GM21447 (cell line): ENCODE results near the gene CHMP2A.
"Not testable (repeated sequence)": the region's sequence is repeated elsewhere in the genome, so short reads cannot be mapped to it uniquely, and the experiment has no call there.

ENCODE experiments used
- ATAC-seq: cut with Tn5 transposase; IDR thresholded peaks from one replicate; pipeline ENCODE4 v1.9.1; 2021; ENCODE audit not compliant: unreplicated experiment

Gene CHMP2A

DNA sequence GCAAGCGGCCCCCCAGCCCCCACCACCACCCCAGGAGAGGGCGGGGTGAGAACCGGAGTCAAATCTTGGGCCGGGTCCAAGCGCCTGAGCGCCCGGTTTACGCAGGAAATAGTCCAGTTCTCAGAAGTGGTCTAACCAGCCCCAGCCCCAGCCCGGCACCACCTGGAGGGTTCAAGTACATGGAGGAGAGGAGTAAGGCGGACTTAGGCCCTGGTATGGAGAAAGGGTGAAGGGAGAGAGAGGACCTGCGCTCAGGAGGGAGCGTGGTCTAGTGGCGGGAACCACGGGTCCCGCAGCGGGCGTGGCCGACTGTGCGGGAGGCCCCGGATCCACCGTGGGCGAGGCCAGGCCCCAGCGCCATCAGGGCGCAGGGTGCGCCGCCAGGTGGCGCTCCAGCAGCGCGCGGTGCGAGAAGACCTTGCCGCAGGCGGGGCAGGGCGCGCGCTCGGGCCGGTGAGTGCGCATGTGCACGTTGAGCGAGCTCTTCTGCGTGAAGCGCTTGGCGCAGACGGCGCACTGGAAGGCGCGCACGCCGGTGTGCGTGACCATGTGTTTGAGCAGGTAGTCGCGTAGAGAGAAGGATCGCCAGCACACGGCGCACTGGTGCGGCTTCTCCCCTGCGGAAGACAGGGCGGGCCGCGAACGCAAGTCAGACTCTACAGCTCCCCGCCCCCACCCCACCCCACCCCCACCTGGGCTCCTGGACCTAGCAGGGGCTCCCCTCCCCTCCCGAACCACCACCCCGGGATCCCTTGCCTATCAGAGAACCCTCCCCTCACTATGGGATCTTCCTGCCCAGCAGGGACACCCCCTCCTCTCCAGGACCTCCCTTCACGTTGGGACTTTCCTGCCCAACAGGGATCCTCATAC lies 41.0 kb downstream of the CHMP2A start:
- ATAC-seq: peak; percentile 64

DNA sequence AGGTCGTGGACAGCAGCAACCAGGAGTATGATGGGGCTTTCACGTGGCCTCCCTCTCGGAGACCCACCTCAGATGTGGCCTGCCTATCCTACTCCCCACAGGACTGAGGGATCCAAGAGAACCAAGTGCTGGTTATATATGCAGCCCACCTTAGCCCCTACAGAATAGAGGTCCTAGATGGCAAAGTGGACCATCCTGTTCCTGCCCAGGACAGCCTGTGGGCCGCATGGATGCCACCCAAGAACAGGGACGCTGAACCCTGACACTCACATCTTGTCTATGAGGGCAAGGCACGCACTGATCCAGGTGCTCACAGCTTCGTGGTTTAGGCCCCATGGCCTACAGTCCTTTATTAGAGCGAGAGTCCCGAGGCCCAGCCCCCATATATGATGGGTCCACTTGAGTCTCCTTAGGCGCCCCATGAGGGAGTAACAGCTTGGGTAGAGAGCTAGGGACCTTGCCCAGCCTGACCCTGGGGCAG lies 41.7 kb downstream of the CHMP2A start:
- ATAC-seq: no peak

DNA sequence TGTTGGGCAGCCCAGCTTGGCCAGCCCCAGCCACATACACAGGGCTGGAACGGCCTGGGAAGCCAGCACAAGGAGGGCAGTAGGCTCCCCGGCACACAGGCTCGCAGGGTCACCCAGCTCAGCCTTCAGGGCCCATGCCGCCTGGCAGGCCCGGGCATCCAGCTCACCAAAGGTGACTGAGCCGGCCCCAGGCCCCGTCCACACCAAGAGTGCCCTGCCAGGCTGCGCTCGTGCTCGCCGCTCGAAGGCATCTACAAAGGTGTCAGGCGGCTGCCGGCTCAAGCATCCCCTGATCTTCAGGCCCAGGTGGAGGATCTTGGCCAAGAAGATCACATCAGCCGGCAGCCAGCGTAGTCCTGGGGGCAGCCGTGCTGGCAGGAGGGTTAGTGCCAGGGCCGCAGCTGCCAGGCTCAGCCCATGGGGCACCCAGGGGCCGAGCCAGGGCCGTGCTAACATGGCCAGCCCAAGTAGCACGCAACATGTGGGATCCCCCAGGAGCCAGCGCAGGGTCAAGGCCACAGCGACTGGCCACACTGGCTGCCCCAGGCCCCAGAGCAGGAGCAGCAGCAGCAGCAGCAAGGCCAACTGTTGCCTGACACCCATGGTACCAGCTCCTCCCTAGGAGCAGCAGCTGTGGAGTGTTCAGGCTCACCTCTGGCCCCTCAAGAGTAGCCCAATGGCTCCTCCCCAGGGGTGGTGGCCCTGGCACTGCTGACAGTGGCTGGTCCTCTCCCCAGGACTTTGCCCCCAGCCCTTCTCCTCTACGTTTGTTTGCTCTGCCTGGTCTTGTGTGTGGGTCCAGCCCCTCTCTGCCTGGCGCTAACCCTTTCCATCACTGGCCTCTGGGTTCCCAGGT lies 43.3 kb downstream of the CHMP2A start, which contains the start of gene SLC27A5:
Gene SLC27A5, minus strand, starts transcription at position 640 of the 856 bp plus-strand sequence. Its CDS starts 37 bp downstream, at position 603.
- no peak for ATAC-seq

DNA sequence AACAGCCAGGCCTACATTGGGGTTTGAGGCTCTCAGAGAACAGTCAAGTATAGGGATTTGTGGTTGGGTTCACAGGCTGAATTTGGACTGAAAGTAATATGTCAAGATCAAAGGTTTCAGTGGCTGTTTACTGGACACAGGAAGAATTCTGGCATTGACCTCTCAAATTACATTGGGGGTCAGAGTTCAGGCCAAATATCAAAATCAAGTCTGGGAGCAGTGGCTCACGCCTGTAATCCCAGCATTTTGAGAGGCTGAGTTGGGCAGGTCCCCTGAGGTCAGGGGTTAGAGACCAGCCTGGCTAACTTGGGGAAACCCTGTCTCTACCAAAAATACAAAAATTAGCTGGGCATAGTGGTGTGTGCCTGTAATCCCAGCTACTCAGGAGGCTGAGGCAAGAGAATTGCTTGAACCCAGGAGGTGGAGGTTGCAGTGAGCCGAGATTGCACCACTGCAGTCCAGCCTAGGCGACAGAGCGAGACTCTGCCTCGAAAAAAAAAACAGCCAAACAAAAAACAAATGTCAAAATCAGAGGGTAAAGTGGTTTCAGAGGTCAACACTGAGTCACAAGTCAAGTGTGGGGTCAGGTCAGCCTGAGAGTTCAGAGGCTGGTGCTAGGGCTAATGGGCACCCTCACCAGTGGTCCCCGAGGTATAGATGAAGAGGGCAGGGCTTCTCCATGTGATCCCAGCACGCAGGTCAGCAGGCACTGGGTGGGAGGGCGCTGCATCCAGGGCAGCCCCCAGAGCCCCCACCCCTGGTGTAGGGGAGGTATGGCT lies 44.6 kb downstream of the CHMP2A start:
- ATAC-seq: no peak

DNA sequence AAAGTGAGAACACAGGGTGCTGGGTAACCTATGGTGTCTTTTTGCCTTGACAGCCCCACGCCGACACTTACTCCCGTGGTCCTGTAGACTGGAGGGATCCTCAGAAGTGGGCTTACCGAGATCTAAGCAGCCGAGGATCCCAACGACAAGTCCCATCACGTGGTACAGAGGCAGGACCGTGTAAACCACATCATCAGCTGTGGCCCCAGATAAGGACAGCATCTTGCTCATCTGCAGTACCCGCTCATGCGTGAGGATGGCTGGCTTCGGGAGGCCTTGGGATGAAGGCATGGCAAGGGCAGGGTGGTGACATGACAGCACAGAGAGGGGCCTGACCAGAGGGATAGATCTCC lies 45.2 kb downstream of the CHMP2A start:
- ATAC-seq: no peak

DNA sequence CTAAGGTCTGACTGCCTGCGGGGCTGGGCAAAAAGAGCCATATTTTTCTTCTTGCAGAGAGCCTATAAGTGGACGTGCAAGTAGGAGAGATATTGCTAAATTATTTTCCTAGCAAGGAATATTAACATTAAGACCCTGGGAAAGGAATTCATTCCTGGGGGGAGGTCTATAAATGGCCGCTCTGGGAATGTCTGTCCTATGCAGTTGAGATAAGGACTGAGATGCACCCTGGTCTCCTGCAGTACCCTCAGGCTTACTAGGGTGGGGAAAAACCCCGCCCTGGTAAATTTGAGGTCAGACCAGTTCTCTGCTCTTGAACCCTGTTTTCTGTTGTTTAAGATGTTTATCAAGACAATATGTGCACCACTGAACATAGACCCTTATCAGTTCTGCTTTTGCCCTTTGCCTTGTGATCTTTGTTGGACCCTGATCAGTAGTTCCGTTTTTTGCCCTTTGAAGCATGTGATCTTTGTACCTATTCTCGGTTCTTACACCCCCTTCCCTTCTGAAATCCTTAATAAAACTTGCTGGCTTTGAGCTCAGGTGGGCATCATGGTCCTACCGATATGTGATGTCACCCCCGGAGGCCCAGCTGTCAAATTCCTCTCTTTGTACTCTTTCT lies 47.2 kb downstream of the CHMP2A start:
- not testable (repeated sequence) for ATAC-seq
